GM18867 (cell line): ENCODE measurements around the gene MSI1.

Experiments used
- ATAC-seq: cut with Tn5 transposase; IDR thresholded peaks from one replicate; pipeline ENCODE4 v1.9.1; 2021; ENCODE audit warnings: mild to moderate bottlenecking, moderate library complexity; ENCODE audit not compliant: unreplicated experiment

The MSI1 gene

GRCh38 chr12:120327593-120327992 lies 41.4 kb downstream of the MSI1 start, which contains the start of gene PLA2G1B:
TSS of gene PLA2G1B (minus strand) at chr12:120327779. CDS start at chr12:120327753, 26 bp downstream.
- ATAC-seq: no peak

- no peak for ATAC-seq
These were observed 44.0 kb downstream of the MSI1 start for GRCh38 chr12:120324841-120325417.

- no peak for ATAC-seq
These were observed 45.2 kb downstream of the MSI1 start for GRCh38 chr12:120323772-120324171.

- no peak for ATAC-seq
These were observed 47.4 kb downstream of the MSI1 start for GRCh38 chr12:120321382-120322202.

- ATAC-seq: peak; percentile 99
These were observed 51.5 kb downstream of the MSI1 start for GRCh38 chr12:120317224-120318105.

GRCh38 chr12:120316798-120317223 lies 52.2 kb downstream of the MSI1 start:
- ATAC-seq: no peak

- ATAC-seq: no peak
These were observed 54.7 kb downstream of the MSI1 start for GRCh38 chr12:120314220-120314619.

GRCh38 chr12:120301962-120302815 lies 66.8 kb downstream of the MSI1 start, which contains the start of gene SIRT4:
TSS of gene SIRT4 (plus strand) at chr12:120302321. CDS start at chr12:120303562, 1,241 bp downstream.
- ATAC-seq: peak; percentile 96

- ATAC-seq: peak; percentile 48
These were observed 76.1 kb downstream of the MSI1 start, which contains the start of gene RNU4-1 for GRCh38 chr12:120292661-120293531. TSS of gene RNU4-1 (minus strand) at chr12:120293237.

GRCh38 chr12:120292411-120292660 lies 76.6 kb downstream of the MSI1 start:
- peak; percentile 8 for ATAC-seq
